Trophoblast cell (in vitro differentiated cells and primary cell): Measurements from ENCODE around the gene PJA1.

ENCODE experiments used
- DNase-seq, 2 donors: peaks; one replicate each; pipeline ENCODE4 v3.0.0-alpha.2; 2016
- H2AFZ ChIP-seq: 2 replicates; pipeline ENCODE4 v1.6.1; 2013; ENCODE audit warnings: low read length, moderate library complexity, mild to moderate bottlenecking; ENCODE audit not compliant: insufficient read depth, poor library complexity
- H2AK5ac ChIP-seq: 2 replicates; pipeline ENCODE4 v1.6.1; 2013; ENCODE audit warnings: mild to moderate bottlenecking, low read length
- H2BK120ac ChIP-seq: 2 replicates; pipeline ENCODE4 v1.6.1; 2013; ENCODE audit warnings: low read length, mild to moderate bottlenecking, moderate library complexity; ENCODE audit not compliant: insufficient read depth, poor library complexity
- H2BK12ac ChIP-seq: 2 replicates; pipeline ENCODE4 v1.6.1; 2013; ENCODE audit warnings: mild to moderate bottlenecking, low read length, moderate library complexity
- H2BK5ac ChIP-seq: 2 replicates; pipeline ENCODE4 v1.6.1; 2013; ENCODE audit warnings: low read length, low read depth, moderate library complexity, mild to moderate bottlenecking; ENCODE audit not compliant: poor library complexity
- H3K14ac ChIP-seq: 2 replicates; pipeline ENCODE4 v1.6.1; 2013; ENCODE audit warnings: mild to moderate bottlenecking, low read length
- H3K18ac ChIP-seq: 2 replicates; pipeline ENCODE4 v1.6.1; 2013; ENCODE audit warnings: mild to moderate bottlenecking, low read length
- H3K23ac ChIP-seq: 2 replicates; pipeline ENCODE4 v1.6.1; 2013; ENCODE audit warnings: low read length
- H3K27ac ChIP-seq: 2 replicates; pipeline ENCODE4 v1.5.1; 2013; ENCODE audit warnings: low read depth, mild to moderate bottlenecking, inconsistent platforms, low read length, moderate library complexity
- H3K27me3 ChIP-seq: 2 replicates; pipeline ENCODE4 v1.6.1; 2013; ENCODE audit warnings: inconsistent platforms, mild to moderate bottlenecking, low read length, moderate library complexity; ENCODE audit not compliant: insufficient read depth
- H3K36me3 ChIP-seq, 2 experiments: 1 replicate in 1 of 2; 2 replicates in 1 of 2; pipeline ENCODE4 v1.6.1; 2013; ENCODE audit warnings: low read length in 2 of 2, mild to moderate bottlenecking in 2 of 2, moderate library complexity in 1 of 2; ENCODE audit not compliant: insufficient read depth in 2 of 2, control insufficient read depth in 1 of 2
- H3K4ac ChIP-seq: 2 replicates; pipeline ENCODE4 v1.6.1; 2013; ENCODE audit warnings: low read depth, mild to moderate bottlenecking, low read length, moderate library complexity
- H3K4me1 ChIP-seq, 2 experiments: 1 replicate in 1 of 2; 2 replicates in 1 of 2; pipeline ENCODE4 v1.6.1; 2013; ENCODE audit warnings: low read length in 2 of 2, mild to moderate bottlenecking in 2 of 2, moderate library complexity in 1 of 2; ENCODE audit not compliant: insufficient read depth in 2 of 2, control insufficient read depth in 1 of 2
- H3K4me2 ChIP-seq: 2 replicates; pipeline ENCODE4 v1.6.1; 2013; ENCODE audit warnings: inconsistent platforms, mild to moderate bottlenecking, low read length, moderate library complexity
- H3K4me3 ChIP-seq: 2 replicates; pipeline ENCODE4 v1.5.1; 2013; ENCODE audit warnings: mild to moderate bottlenecking, low read depth, low read length, inconsistent platforms
- H3K79me1 ChIP-seq: one replicate; pipeline ENCODE4 v1.6.1; 2013; ENCODE audit warnings: low read length
- H3K79me2 ChIP-seq: 2 replicates; pipeline ENCODE4 v1.6.1; 2013; ENCODE audit warnings: low read length, mild to moderate bottlenecking; ENCODE audit not compliant: control insufficient read depth, insufficient read depth, poor library complexity
- H3K9ac ChIP-seq: 2 replicates; pipeline ENCODE4 v1.6.1; 2013; ENCODE audit warnings: mild to moderate bottlenecking, low read length
- H3K9me3 ChIP-seq: 2 replicates; pipeline ENCODE4 v1.6.1; 2013; ENCODE audit warnings: low read depth, mild to moderate bottlenecking, control low read depth, inconsistent platforms, low read length; ENCODE audit not compliant: insufficient read depth
- H4K12ac ChIP-seq: 2 replicates; pipeline ENCODE4 v1.6.1; 2013; ENCODE audit warnings: low read depth, mild to moderate bottlenecking, low read length, moderate library complexity
- H4K8ac ChIP-seq: 2 replicates; pipeline ENCODE4 v1.6.1; 2013; ENCODE audit warnings: low read depth, mild to moderate bottlenecking, low read length, moderate library complexity
- H4K91ac ChIP-seq: one replicate; pipeline ENCODE4 v1.6.1; 2013; ENCODE audit warnings: low read depth, mild to moderate bottlenecking, low read length, moderate library complexity
- WGBS: extraction: QIAGEN DNeasy Blood & Tissue Kit; methylation state at CpG from one replicate; pipeline ENCODE4 v1.1.7; 2013; ENCODE audit warnings: missing lambda C conversion rate; ENCODE audit not compliant: insufficient read length, insufficient coverage; ENCODE audit errors: extremely low coverage; 5-methylcytosine and 5-hydroxymethylcytosine counted together

The PJA1 gene

DNA sequence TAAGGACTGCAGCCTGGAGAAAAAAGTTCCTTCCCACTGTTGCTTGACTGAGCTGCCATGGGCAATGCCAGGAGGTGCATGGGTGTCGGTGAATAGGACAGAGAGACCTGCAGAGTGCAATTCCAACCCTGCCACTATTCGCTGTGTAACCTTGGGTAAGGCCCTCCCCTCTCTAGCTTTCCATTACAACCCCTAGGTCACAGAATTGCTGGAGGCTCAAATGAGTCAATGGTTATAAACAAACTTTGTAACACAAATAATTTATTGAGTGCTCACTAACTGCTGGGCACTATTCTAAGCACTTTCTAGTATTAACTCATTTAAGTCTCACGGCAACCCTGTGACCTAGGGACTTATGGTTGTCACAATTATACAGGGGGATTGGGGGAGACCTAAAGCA is 37.8 kb downstream of the PJA1 start:
- Histone ChIP-seq H4K91ac (no peak overlapping the region), H3K4ac (no peak overlapping the region), H2AFZ (no peak overlapping the region), H3K4me1 (peaks cover 4 to 15% of the 10 kb centered on the region in 2 experiments), H3K18ac (no peak overlapping the region), H3K79me1 (no peaks in the 10 kb centered on the region), H3K14ac (no peak overlapping the region), H3K9ac (no peak overlapping the region), H4K12ac (no peak overlapping the region), H3K27ac (no peak overlapping the region), H3K36me3 (no peaks in the 10 kb centered on the region), H3K79me2 (no peaks in the 10 kb centered on the region), H3K27me3 (no peaks in the 10 kb centered on the region), H4K8ac (no peak overlapping the region), H3K4me3 (no peak overlapping the region), H2AK5ac (no peak overlapping the region), H2BK120ac (no peak overlapping the region), H3K9me3 (no peaks in the 10 kb centered on the region), H3K4me2 (no peak overlapping the region), H2BK5ac (no peak overlapping the region), H3K23ac (no peak overlapping the region), H2BK12ac (no peak overlapping the region)
- DNase-seq = no peak
- WGBS = no CpG with 5 or more reads among the region's 3 CpGs

DNA sequence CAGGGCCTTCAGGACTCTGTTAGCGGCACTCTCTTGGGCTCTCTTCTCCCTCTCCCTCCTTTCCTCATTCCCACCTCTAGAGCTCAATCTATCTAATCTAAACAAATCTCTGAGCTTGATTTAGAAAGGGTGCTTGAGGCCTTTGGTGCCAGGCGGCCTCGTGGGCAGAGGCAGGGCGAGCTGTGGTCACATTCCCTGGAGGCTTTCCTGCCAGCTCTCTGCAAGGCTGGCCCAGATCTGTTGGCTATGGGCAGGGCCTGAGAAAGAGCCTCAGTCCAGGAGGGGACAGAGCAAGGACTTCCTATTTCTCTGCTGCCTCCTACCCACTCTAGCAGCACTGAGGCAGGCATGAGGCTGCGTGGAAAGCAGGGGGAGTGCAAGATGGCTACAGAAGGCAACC is 38.6 kb downstream of the PJA1 start:
- DNase-seq = no peak
- H3K4me2 ChIP-seq = no peak overlapping the region
- H3K4me1 ChIP-seq = peaks cover 4 to 15% of the 10 kb centered on the region in 2 experiments
- H3K9me3 ChIP-seq = no peaks in the 10 kb centered on the region
- H3K36me3 ChIP-seq = no peaks in the 10 kb centered on the region
- H2AK5ac ChIP-seq = no peak overlapping the region
- no peak overlapping the region for H2BK12ac ChIP-seq
- no peak overlapping the region for H4K91ac ChIP-seq
- H2BK5ac ChIP-seq = no peak overlapping the region
- no peaks in the 10 kb centered on the region for H3K79me2 ChIP-seq
- H3K27ac ChIP-seq = no peak overlapping the region
- H3K23ac ChIP-seq = no peak overlapping the region
- no CpG with 5 or more reads among the region's 5 CpGs for WGBS
- no peak overlapping the region for H3K14ac ChIP-seq
- H3K4me3 ChIP-seq = no peak overlapping the region
- no peak overlapping the region for H3K18ac ChIP-seq
- no peaks in the 10 kb centered on the region for H3K79me1 ChIP-seq
- H3K9ac ChIP-seq = no peak overlapping the region
- no peak overlapping the region for H4K8ac ChIP-seq
- H2AFZ ChIP-seq = no peak overlapping the region
- H3K4ac ChIP-seq = no peak overlapping the region
- H3K27me3 ChIP-seq = no peaks in the 10 kb centered on the region
- H2BK120ac ChIP-seq = no peak overlapping the region
- H4K12ac ChIP-seq = no peak overlapping the region

DNA sequence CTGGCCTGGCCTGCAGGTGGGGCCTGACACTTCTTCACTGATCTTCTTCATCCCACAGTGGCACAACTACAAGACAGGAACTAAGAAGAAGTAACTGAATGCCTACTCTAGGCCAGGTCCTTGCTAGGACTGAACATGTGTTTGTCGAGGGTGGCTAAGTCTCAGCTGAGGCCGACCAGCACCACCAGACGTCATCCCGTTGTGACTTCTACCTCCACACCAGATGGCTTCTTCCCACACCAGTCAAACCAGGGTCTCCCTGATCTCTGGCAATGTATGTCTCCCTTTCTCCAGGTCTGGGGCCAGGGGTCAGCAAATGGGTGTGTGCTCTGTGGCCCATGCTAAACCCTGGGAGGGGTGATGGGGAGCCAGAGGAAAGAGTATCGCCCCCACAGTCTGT is 40.2 kb downstream of the PJA1 start:
- Histone ChIP-seq H3K9ac (no peak overlapping the region), H3K79me1 (no peaks in the 10 kb centered on the region), H3K27me3 (no peaks in the 10 kb centered on the region), H2AK5ac (no peak overlapping the region), H3K4me3 (no peak overlapping the region), H4K12ac (no peak overlapping the region), H3K4me2 (no peak overlapping the region), H3K23ac (no peak overlapping the region), H4K91ac (no peak overlapping the region), H3K18ac (no peak overlapping the region), H2BK5ac (no peak overlapping the region), H3K4ac (no peak overlapping the region), H3K4me1 (peaks cover 4 to 15% of the 10 kb centered on the region in 2 experiments), H3K9me3 (no peaks in the 10 kb centered on the region), H3K14ac (no peak overlapping the region), H2BK12ac (no peak overlapping the region), H2BK120ac (no peak overlapping the region), H3K79me2 (no peaks in the 10 kb centered on the region), H3K27ac (no peak overlapping the region), H2AFZ (no peak overlapping the region), H3K36me3 (no peaks in the 10 kb centered on the region), H4K8ac (no peak overlapping the region)
- no CpG with 5 or more reads among the region's 5 CpGs for WGBS
- no peak for DNase-seq

DNA sequence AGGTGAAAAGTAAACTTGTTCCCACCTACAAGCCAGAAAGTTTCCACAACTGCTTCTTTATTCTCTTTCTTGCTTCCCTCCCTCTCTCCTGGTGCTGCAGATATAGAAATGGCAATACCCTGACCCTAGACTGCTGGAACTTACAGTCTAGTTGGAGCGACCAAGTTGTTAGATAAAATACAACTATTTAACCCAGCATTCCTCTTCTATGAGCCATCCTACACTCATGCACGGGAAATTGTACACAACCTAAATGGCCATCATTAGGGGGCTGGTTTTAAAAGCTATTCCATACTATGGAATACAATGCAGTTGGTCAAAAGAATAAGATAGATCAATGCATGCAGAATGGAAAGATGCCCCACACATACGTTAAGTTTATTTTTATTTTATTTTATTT is 41.1 kb downstream of the PJA1 start:
- no peak overlapping the region for H2AK5ac ChIP-seq
- H3K4me1 ChIP-seq = peaks cover 4 to 14% of the 10 kb centered on the region in 2 experiments
- H3K27me3 ChIP-seq = no peaks in the 10 kb centered on the region
- H3K4me3 ChIP-seq = no peak overlapping the region
- no peak overlapping the region for H2BK120ac ChIP-seq
- no CpG with 5 or more reads among the region's 3 CpGs for WGBS
- H2BK12ac ChIP-seq = no peak overlapping the region
- H2AFZ ChIP-seq = no peak overlapping the region
- no peak overlapping the region for H4K8ac ChIP-seq
- no peaks in the 10 kb centered on the region for H3K9me3 ChIP-seq
- H3K23ac ChIP-seq = no peak overlapping the region
- peak in 1 of 2 donors; percentile 55 for DNase-seq
- H3K36me3 ChIP-seq = no peaks in the 10 kb centered on the region
- H3K18ac ChIP-seq = no peak overlapping the region
- no peak overlapping the region for H4K91ac ChIP-seq
- H3K4me2 ChIP-seq = peak overlapping the region; percentile 23
- no peaks in the 10 kb centered on the region for H3K79me1 ChIP-seq
- H3K27ac ChIP-seq = no peak overlapping the region
- H3K4ac ChIP-seq = no peak overlapping the region
- H2BK5ac ChIP-seq = no peak overlapping the region
- no peak overlapping the region for H4K12ac ChIP-seq
- no peak overlapping the region for H3K14ac ChIP-seq
- H3K9ac ChIP-seq = no peak overlapping the region
- H3K79me2 ChIP-seq = no peaks in the 10 kb centered on the region
